C4-2B (cell line): ENCODE results near the gene PARD3.

ENCODE experiments used
- H3K27ac ChIP-seq: fragments of 450-650 bp; 2 replicates; pipeline ENCODE4 v1.5.1; 2017
- CTCF ChIP-seq: fragments of 450-650 bp; conservative IDR thresholded peaks from 2 replicates; pipeline ENCODE4 v1.5.1; 2017; ENCODE audit warnings: mild to moderate bottlenecking
- ZFX ChIP-seq: fragments of 450-650 bp; IDR thresholded peaks from 2 replicates; pipeline ENCODE4 v1.6.1; 2017

The PARD3 gene

GRCh38 chr10:34773636-34774630 lies 41.2 kb downstream of the PARD3 start:
- no peak overlapping the region for H3K27ac ChIP-seq
- TF ChIP-seq ZFX (no peak), CTCF (no peak)

GRCh38 chr10:34771525-34771924 lies 43.6 kb downstream of the PARD3 start:
- H3K27ac ChIP-seq: no peak overlapping the region
- TF ChIP-seq ZFX (no peak), CTCF (no peak)

GRCh38 chr10:34771106-34771505 lies 44.0 kb downstream of the PARD3 start:
- TF ChIP-seq ZFX: no peak
- TF ChIP-seq CTCF: no peak

GRCh38 chr10:34769899-34770298 lies 45.2 kb downstream of the PARD3 start:
- TF ChIP-seq CTCF (no peak), ZFX (no peak)
- H3K27ac ChIP-seq: no peak overlapping the region

More at GRCh38 chr10:34771106-34771505, 44.0 kb downstream of the PARD3 start:
- H3K27ac ChIP-seq: no peak overlapping the region

DNA sequence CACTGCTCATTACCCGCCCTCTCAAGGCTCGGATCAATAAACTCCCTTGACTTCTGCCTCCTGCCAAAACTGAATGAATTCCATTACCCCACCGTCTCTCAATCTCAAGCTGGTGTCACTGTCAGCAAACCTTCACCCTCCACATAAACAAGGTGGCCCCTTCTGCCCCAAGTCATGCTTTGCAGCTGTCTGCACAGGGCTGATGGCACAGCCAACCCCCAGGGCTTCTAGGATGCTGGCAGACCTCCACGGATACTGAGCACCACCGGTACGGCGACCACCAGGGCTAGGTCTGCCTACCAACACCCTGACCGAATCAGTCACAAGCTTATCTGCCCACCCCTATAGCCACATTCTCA lies 46.1 kb downstream of the PARD3 start:
- TF ChIP-seq CTCF: no peak
- TF ChIP-seq ZFX: no peak
- no peak overlapping the region for H3K27ac ChIP-seq

GRCh38 chr10:34768261-34768971 lies 46.7 kb downstream of the PARD3 start:
- TF ChIP-seq ZFX (no peak), CTCF (no peak)
- H3K27ac ChIP-seq: no peak overlapping the region
